ENCODE data around the gene GSC2. TPM values are rescaled to one million over a fixed set of nuclear protein-coding genes. Genes with fewer than 3 reads are reported as not detected.

The GSC2 gene
- total and polyA plus RNA-seq, 9 of the 15 experiments (the other 6 are each of a cell fraction or from before 2014, with no cell fraction given): not detected

DNA sequence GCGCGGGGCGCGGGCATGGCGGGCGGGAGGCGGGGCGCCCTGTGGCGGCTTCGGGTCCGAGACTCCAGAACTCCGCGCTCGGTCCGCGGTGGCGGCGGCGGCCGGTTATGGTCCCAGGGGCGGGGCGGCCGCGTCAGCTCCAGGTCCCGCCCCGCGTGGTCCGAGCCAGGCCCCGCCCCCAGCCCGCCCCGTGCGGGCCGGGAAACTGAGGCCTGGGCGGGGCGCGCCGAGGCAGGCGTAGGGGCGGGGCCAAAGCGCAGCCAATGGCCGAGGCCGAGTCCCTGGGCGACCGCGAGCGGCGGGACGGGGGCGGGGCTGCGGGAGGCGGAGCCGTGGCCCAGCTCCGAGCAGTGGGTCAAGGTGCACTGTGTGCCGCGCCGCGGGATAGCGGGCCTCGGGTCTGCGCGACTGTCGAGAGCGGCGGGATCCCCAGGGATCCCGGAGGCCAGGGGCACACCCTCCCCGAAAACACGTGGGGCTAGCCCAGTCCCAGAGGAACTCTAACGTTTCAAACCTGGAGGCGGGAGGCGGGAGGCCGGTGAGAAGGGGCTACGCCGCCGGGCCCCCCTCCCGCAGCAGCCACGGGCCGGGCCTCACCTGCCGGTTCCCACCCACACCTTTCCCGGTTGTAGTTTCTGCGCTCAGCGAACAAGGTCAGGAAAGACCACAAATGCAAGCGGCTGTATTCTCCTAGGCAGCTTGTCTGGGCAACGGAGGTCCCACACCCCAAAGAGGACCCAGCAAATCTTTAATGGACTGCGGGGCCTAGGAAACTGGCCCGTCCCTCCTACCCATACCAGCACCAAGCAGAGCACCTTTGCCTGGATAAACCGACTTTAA lies 28.8 kb upstream of the GSC2 start, which contains the start of gene SLC25A1 (continued):
- TF ChIP-seq LEF1 (IDR thresholded peaks at IDR 0.05) (no peak), ZNF184 (CRISPR knock-in tag; IDR thresholded peaks at IDR 0.05) (no peak), SOX6 (IDR thresholded peaks at IDR 0.05) (no peak), TCFL5 (CRISPR knock-in tag; conservative IDR thresholded peaks at IDR 0.05) (no peak), FOXA3 (CRISPR knock-in tag; conservative IDR thresholded peaks at IDR 0.05 in 1 of 2, IDR thresholded peaks at IDR 0.05 in 1 of 2) (no peak), ZBTB26 (CRISPR knock-in tag; IDR thresholded peaks at IDR 0.05) (no peak), POU5F1 (IDR thresholded peaks at IDR 0.05; ENCODE audit: borderline replicate concordance, low read depth, low read length, partially characterized antibody) (peak; percentile 15), ZNF778 (CRISPR knock-in tag; IDR thresholded peaks at IDR 0.05) (no peak), ZNF239 (CRISPR knock-in tag; IDR thresholded peaks at IDR 0.05) (no peak), RBFOX2 (IDR thresholded peaks at IDR 0.05; ENCODE audit: low read depth, low read length) (no peak), ZNF324 (CRISPR knock-in tag; IDR thresholded peaks at IDR 0.05) (no peak), ZNF311 (CRISPR knock-in tag; IDR thresholded peaks at IDR 0.05) (no peak), PHF21A (IDR thresholded peaks at IDR 0.05; ENCODE audit: borderline replicate concordance, low read depth) (no peak), MXI1 (IDR thresholded peaks at IDR 0.05; ENCODE audit: low read depth, low read length) (peak; percentile 88), ZNF696 (CRISPR knock-in tag; conservative IDR thresholded peaks at IDR 0.05) (no peak), RBM34 (IDR thresholded peaks at IDR 0.05; ENCODE audit: borderline replicate concordance, insufficient read depth, low read length) (no peak), ATF6 (CRISPR knock-in tag; IDR thresholded peaks at IDR 0.05) (no peak)
- TF ChIP-seq, protein P1, sequence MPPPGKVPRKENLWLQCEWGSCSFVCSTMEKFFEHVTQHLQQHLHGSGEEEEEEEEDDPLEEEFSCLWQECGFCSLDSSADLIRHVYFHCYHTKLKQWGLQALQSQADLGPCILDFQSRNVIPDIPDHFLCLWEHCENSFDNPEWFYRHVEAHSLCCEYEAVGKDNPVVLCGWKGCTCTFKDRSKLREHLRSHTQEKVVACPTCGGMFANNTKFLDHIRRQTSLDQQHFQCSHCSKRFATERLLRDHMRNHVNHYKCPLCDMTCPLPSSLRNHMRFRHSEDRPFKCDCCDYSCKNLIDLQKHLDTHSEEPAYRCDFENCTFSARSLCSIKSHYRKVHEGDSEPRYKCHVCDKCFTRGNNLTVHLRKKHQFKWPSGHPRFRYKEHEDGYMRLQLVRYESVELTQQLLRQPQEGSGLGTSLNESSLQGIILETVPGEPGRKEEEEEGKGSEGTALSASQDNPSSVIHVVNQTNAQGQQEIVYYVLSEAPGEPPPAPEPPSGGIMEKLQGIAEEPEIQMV (tag; conservative IDR thresholded peaks at IDR 0.05; ENCODE audit: low read depth): no peak
- TF ChIP-seq, protein P2, sequence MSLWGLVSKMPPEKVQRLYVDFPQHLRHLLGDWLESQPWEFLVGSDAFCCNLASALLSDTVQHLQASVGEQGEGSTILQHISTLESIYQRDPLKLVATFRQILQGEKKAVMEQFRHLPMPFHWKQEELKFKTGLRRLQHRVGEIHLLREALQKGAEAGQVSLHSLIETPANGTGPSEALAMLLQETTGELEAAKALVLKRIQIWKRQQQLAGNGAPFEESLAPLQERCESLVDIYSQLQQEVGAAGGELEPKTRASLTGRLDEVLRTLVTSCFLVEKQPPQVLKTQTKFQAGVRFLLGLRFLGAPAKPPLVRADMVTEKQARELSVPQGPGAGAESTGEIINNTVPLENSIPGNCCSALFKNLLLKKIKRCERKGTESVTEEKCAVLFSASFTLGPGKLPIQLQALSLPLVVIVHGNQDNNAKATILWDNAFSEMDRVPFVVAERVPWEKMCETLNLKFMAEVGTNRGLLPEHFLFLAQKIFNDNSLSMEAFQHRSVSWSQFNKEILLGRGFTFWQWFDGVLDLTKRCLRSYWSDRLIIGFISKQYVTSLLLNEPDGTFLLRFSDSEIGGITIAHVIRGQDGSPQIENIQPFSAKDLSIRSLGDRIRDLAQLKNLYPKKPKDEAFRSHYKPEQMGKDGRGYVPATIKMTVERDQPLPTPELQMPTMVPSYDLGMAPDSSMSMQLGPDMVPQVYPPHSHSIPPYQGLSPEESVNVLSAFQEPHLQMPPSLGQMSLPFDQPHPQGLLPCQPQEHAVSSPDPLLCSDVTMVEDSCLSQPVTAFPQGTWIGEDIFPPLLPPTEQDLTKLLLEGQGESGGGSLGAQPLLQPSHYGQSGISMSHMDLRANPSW (CRISPR knock-in tag; IDR thresholded peaks at IDR 0.05): peak; percentile 9; the same call in 1 of the 2 replicates

Measured in K562 (cell line).